Stimulated activated CD8-positive, alpha-beta memory T cell treated with anti-CD3 and anti-CD28 coated beads, Interleukin-7, amount 100 ng/mL, for 48 hours (primary cell): Measurements from ENCODE around the gene DPYSL3.

Experiments used
- DNase-seq, 2 donors: peaks; one replicate each; pipeline ENCODE4 v3.0.0-alpha.2; 2020; ENCODE audit warnings: low read depth in 1 of 2; ENCODE audit errors: extremely low read depth in 1 of 2

DPYSL3 gene

GRCh38 chr5:147441191-147441695, 68.6 kb downstream of the DPYSL3 start:
- no peak for DNase-seq

GRCh38 chr5:147439254-147439653, 70.6 kb downstream of the DPYSL3 start:
- DNase-seq, result no peak

GRCh38 chr5:147437161-147437596, 72.7 kb downstream of the DPYSL3 start:
- DNase-seq, result no peak

GRCh38 chr5:147436596-147436995, 73.3 kb downstream of the DPYSL3 start:
- DNase-seq, result no peak

GRCh38 chr5:147434049-147434448, 75.8 kb downstream of the DPYSL3 start:
- DNase-seq, result no peak

GRCh38 chr5:147432323-147432722, 77.5 kb downstream of the DPYSL3 start:
- DNase-seq, result no peak

GRCh38 chr5:147431586-147431985, 78.3 kb downstream of the DPYSL3 start:
- no peak for DNase-seq

GRCh38 chr5:147430628-147431027, 79.2 kb downstream of the DPYSL3 start:
- no peak for DNase-seq

- DNase-seq, result no peak
Observed at GRCh38 chr5:147427521-147428401, 82.1 kb downstream of the DPYSL3 start.

GRCh38 chr5:147426640-147427327, 83.1 kb downstream of the DPYSL3 start:
- DNase-seq, result no peak

GRCh38 chr5:147418613-147419012, 91.3 kb downstream of the DPYSL3 start:
- no peak for DNase-seq

GRCh38 chr5:147417135-147417813, 92.6 kb downstream of the DPYSL3 start:
- no peak for DNase-seq

- no peak for DNase-seq
Observed at GRCh38 chr5:147415651-147416050, 94.2 kb downstream of the DPYSL3 start.

- no peak for DNase-seq
Observed at GRCh38 chr5:147413266-147413665, 96.6 kb downstream of the DPYSL3 start.

- DNase-seq, result no peak
Observed at GRCh38 chr5:147412561-147412960, 97.3 kb downstream of the DPYSL3 start.

- DNase-seq, result no peak
Observed at GRCh38 chr5:147411359-147412319, 98.2 kb downstream of the DPYSL3 start.

GRCh38 chr5:147410496-147411358, 99.1 kb downstream of the DPYSL3 start:
- DNase-seq, result no peak

- no peak for DNase-seq
Observed at GRCh38 chr5:147408980-147409379, 100.9 kb downstream of the DPYSL3 start.

- DNase-seq, result no peak
Observed at GRCh38 chr5:147407094-147407681, 102.7 kb downstream of the DPYSL3 start.
